Measurements from ENCODE around the gene ACADSB.

DNA sequence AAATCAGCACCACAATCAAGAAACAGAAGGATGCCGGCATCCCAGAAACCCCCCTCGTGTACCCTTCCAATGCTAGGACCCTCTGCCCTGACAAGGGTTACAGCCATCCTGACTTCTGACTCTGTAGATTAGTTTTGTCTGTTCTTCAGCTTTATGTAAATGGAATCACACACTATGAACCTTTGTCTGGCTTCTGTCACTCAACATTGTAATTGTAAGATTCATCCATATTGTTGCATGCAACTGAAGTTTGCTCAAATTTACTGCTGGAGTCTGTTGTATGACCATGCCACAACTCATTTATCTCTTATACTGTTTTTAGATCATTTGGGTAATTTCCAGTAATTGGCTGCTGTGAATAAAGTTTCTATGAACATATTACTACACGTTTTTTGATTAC, 8.7 kb upstream of the ACADSB start:
- no peak for TF ChIP-seq EZH2 (optimal IDR thresholded peaks at IDR 0.05; ENCODE audit: low read depth, low read length)
- TF ChIP-seq, protein P1, sequence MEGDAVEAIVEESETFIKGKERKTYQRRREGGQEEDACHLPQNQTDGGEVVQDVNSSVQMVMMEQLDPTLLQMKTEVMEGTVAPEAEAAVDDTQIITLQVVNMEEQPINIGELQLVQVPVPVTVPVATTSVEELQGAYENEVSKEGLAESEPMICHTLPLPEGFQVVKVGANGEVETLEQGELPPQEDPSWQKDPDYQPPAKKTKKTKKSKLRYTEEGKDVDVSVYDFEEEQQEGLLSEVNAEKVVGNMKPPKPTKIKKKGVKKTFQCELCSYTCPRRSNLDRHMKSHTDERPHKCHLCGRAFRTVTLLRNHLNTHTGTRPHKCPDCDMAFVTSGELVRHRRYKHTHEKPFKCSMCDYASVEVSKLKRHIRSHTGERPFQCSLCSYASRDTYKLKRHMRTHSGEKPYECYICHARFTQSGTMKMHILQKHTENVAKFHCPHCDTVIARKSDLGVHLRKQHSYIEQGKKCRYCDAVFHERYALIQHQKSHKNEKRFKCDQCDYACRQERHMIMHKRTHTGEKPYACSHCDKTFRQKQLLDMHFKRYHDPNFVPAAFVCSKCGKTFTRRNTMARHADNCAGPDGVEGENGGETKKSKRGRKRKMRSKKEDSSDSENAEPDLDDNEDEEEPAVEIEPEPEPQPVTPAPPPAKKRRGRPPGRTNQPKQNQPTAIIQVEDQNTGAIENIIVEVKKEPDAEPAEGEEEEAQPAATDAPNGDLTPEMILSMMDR (IDR thresholded peaks at IDR 0.05; ENCODE audit: low read length), result no peak
- no peak for TF ChIP-seq EZH2phosphoT487 (IDR thresholded peaks at IDR 0.05; ENCODE audit: low read length)
